GM18951 (cell line): Measurements from ENCODE around the gene TRABD2A.

Experiments used
- POLR2A ChIP-seq: IDR thresholded peaks from 4 replicates; pipeline ENCODE4 v1.6.1; 2011; ENCODE audit warnings: mild to moderate bottlenecking; ENCODE audit not compliant: insufficient read length, insufficient read depth; ENCODE audit errors: extremely low read depth
- in situ Hi-C: fragments of 300-500 bp; cut with MboI; formaldehyde crosslinking; loops from one replicate; pipeline ENCODE4 v1.12.0; 2022; ENCODE audit warnings: low sequenced_read_pairs, mixed read lengths, inconsistent platforms; ENCODE audit not compliant: unreplicated experiment

TRABD2A gene

GRCh38 chr2:84827978-84828575, 52.8 kb downstream of the TRABD2A start:
- in situ Hi-C loops, result no loop called here
- TF ChIP-seq POLR2A, result no peak

GRCh38 chr2:84823788-84824187, 57.1 kb downstream of the TRABD2A start:
- no peak for TF ChIP-seq POLR2A
- in situ Hi-C loops, result no loop called here

- TF ChIP-seq POLR2A, result no peak
- in situ Hi-C loops, result no loop called here
These were observed 57.7 kb downstream of the TRABD2A start for GRCh38 chr2:84823229-84823628.

GRCh38 chr2:84821806-84822205, 59.1 kb downstream of the TRABD2A start:
- no peak for TF ChIP-seq POLR2A
- in situ Hi-C loops, result no loop called here

GRCh38 chr2:84817239-84817655, 63.6 kb downstream of the TRABD2A start:
- no peak for TF ChIP-seq POLR2A
- in situ Hi-C loops, result no loop called here

- in situ Hi-C loops, result no loop called here
- TF ChIP-seq POLR2A, result no peak
These were observed 64.4 kb downstream of the TRABD2A start for GRCh38 chr2:84816426-84817026.

- no peak for TF ChIP-seq POLR2A
- in situ Hi-C loops, result no loop called here
These were observed 65.7 kb downstream of the TRABD2A start for GRCh38 chr2:84815146-84815545.

GRCh38 chr2:84811839-84812431, 68.9 kb downstream of the TRABD2A start:
- in situ Hi-C loops, result no loop called here
- no peak for TF ChIP-seq POLR2A

GRCh38 chr2:84808279-84808678, 72.6 kb downstream of the TRABD2A start:
- in situ Hi-C loops, result no loop called here
- TF ChIP-seq POLR2A, result no peak

- in situ Hi-C loops, result no loop called here
- no peak for TF ChIP-seq POLR2A
These were observed 73.8 kb downstream of the TRABD2A start for GRCh38 chr2:84807063-84807485.

- no peak for TF ChIP-seq POLR2A
- in situ Hi-C loops, result no loop called here
These were observed 75.5 kb downstream of the TRABD2A start for GRCh38 chr2:84805250-84805958.

- no peak for TF ChIP-seq POLR2A
- in situ Hi-C loops, result no loop called here
These were observed 79.1 kb downstream of the TRABD2A start for GRCh38 chr2:84801811-84802210.

- in situ Hi-C loops, result no loop called here
These were observed 80.6 kb downstream of the TRABD2A start for GRCh38 chr2:84800194-84800805.

More at GRCh38 chr2:84800194-84800805, 80.6 kb downstream of the TRABD2A start:
- no peak for TF ChIP-seq POLR2A
